HG03045 (cell line): ENCODE measurements around the gene SPTLC1.
"Not testable (repeated sequence)": the region's sequence is repeated elsewhere in the genome, so short reads cannot be mapped to it uniquely, and the experiment has no call there.

Experiments
- ATAC-seq: cut with Tn5 transposase; IDR thresholded peaks from one replicate; pipeline ENCODE4 v1.9.1; 2021; ENCODE audit warnings: mild to moderate bottlenecking, moderate library complexity; ENCODE audit not compliant: unreplicated experiment

Gene SPTLC1

GRCh38 chr9:92036411-92036746 is 78.8 kb downstream of the SPTLC1 start:
- no peak for ATAC-seq

- ATAC-seq = no peak
Observed at GRCh38 chr9:92035687-92036410, 79.4 kb downstream of the SPTLC1 start.

- ATAC-seq = no peak
Observed at GRCh38 chr9:92035146-92035545, 80.1 kb downstream of the SPTLC1 start.

- no peak for ATAC-seq
Observed at GRCh38 chr9:92033991-92034390, 81.2 kb downstream of the SPTLC1 start.

GRCh38 chr9:92033307-92033706 is 81.9 kb downstream of the SPTLC1 start:
- ATAC-seq = no peak

GRCh38 chr9:92032891-92033290 is 82.3 kb downstream of the SPTLC1 start:
- no peak for ATAC-seq

- ATAC-seq = no peak
Observed at GRCh38 chr9:92030367-92030766, 84.8 kb downstream of the SPTLC1 start.

GRCh38 chr9:92029553-92029952 is 85.7 kb downstream of the SPTLC1 start:
- ATAC-seq = no peak

GRCh38 chr9:92026206-92027002 is 88.8 kb downstream of the SPTLC1 start:
- no peak for ATAC-seq

GRCh38 chr9:92021785-92022541 is 93.2 kb downstream of the SPTLC1 start:
- ATAC-seq = not testable (repeated sequence)

GRCh38 chr9:92019658-92020057 is 95.6 kb downstream of the SPTLC1 start:
- ATAC-seq = no peak

GRCh38 chr9:92010705-92011536 is 104.3 kb downstream of the SPTLC1 start:
- ATAC-seq = no peak

GRCh38 chr9:92010253-92010652 is 105.0 kb downstream of the SPTLC1 start:
- ATAC-seq = not testable (repeated sequence)

GRCh38 chr9:92008041-92008440 is 107.2 kb downstream of the SPTLC1 start:
- ATAC-seq = no peak

GRCh38 chr9:92004045-92004392 is 111.2 kb downstream of the SPTLC1 start:
- no peak for ATAC-seq

GRCh38 chr9:92003308-92004044 is 111.7 kb downstream of the SPTLC1 start:
- ATAC-seq = no peak

GRCh38 chr9:92001948-92002347 is 113.3 kb downstream of the SPTLC1 start:
- ATAC-seq = not testable (repeated sequence)

GRCh38 chr9:92001244-92001643 is 114.0 kb downstream of the SPTLC1 start:
- ATAC-seq = no peak

GRCh38 chr9:91995000-91995655 is 120.1 kb downstream of the SPTLC1 start:
- no peak for ATAC-seq

- no peak for ATAC-seq
Observed at GRCh38 chr9:91994422-91994821, 120.8 kb downstream of the SPTLC1 start.
